Thyroid gland (tissue), 4 donors: ENCODE data around the gene TMEM236.

ENCODE experiments used
- CTCF ChIP-seq, 6 experiments: fragments of 200-600 bp in 3 of 6; fragments of 450-650 bp in 3 of 6; sonication (generic) in 3 of 6; IDR thresholded peaks; one replicate each; pipeline ENCODE4 v1.5.1; 2016 to 2019; ENCODE audit warnings: antibody characterized with exemption in 6 of 6, mild to moderate bottlenecking in 2 of 6, inconsistent platforms in 1 of 6, moderate library complexity in 1 of 6
- POLR2A ChIP-seq, 2 donors: fragments of 450-650 bp; IDR thresholded peaks; one replicate each; pipeline ENCODE4 v1.6.1; 2017; ENCODE audit warnings: antibody characterized with exemption in 2 of 2, mild to moderate bottlenecking in 2 of 2, moderate library complexity in 1 of 2

GRCh38 chr10:17820943-17821342, 68.9 kb downstream of the TMEM236 start:
- TF ChIP-seq CTCF (IDR thresholded peaks at IDR 0.05) (no peak), POLR2A (IDR thresholded peaks at IDR 0.05) (no peak)
